Measurements from ENCODE around the gene PRKG2. TPM values are rescaled to one million over a fixed set of nuclear protein-coding genes. Genes with fewer than 3 reads are reported as not detected.

Gene PRKG2
- total and polyA plus RNA-seq, 2 experiments from 2014 or later, result 6.7 to 17.4 TPM

GRCh38 chr4:81106150-81106549, 108.9 kb downstream of the PRKG2 start:
- no peak overlapping the region for H3K4me2 ChIP-seq
- DNase-seq (ENCODE audit: low spot score), result no peak
- H3K27ac ChIP-seq, result no peak overlapping the region
- H3K4me1 ChIP-seq (ENCODE audit: insufficient read depth), result no peaks in the 10 kb centered on the region
- no peak overlapping the region for H2AFZ ChIP-seq
- H4K20me1 ChIP-seq (ENCODE audit: insufficient read depth, poor library complexity, severe bottlenecking), result no peaks in the 10 kb centered on the region
- H3K9me3 ChIP-seq (ENCODE audit: low read depth), result no peaks in the 10 kb centered on the region
- 92% methylated on average over 4 of the region's 4 CpGs for WGBS (ENCODE audit: low lambda C conversion rate, missing lambda C conversion rate)
- no peaks in the 10 kb centered on the region for H3K79me2 ChIP-seq
- no peaks in the 10 kb centered on the region for H3K36me3 ChIP-seq (replicated peaks; ENCODE audit: insufficient read depth, low read depth)
- TF ChIP-seq CTCF (IDR thresholded peaks at IDR 0.05; ENCODE audit: poor library complexity), result no peak
- no peak for TF ChIP-seq EZH2 (IDR thresholded peaks at IDR 0.05; ENCODE audit: borderline replicate concordance)
- TF ChIP-seq EZH2phosphoT487 (IDR thresholded peaks at IDR 0.05; ENCODE audit: low read depth, severe bottlenecking, unreplicated experiment), result no peak
- H3K4me3 ChIP-seq, result no peak overlapping the region
- no peaks in the 10 kb centered on the region for H3K9me2 ChIP-seq (replicated peaks; ENCODE audit: insufficient read depth)
- no peaks in the 10 kb centered on the region for H3K27me3 ChIP-seq

DNA sequence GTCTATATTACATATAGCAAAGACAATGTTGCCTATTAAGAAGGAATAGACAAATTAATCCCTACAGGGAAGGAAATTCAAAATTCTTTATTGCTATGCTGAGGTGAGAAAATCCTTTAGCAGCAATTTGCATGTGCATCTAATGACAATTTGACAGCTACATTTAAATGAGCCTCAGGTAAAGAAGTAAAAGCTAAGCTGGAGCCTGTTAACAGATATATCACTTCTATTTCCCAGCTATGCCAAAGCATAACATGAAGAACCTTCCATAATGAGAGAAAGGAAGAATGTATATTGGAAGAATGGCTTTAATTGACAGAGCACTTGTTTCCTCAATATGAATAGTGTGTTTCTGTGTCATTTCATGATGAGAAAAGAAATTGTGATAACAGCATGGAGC, 112.9 kb downstream of the PRKG2 start:
- H4K20me1 ChIP-seq (ENCODE audit: insufficient read depth, poor library complexity, severe bottlenecking), result no peaks in the 10 kb centered on the region
- no peak for DNase-seq (ENCODE audit: low spot score)
- TF ChIP-seq EZH2 (IDR thresholded peaks at IDR 0.05; ENCODE audit: borderline replicate concordance), result no peak
- TF ChIP-seq EZH2phosphoT487 (IDR thresholded peaks at IDR 0.05; ENCODE audit: low read depth, severe bottlenecking, unreplicated experiment), result no peak

DNA sequence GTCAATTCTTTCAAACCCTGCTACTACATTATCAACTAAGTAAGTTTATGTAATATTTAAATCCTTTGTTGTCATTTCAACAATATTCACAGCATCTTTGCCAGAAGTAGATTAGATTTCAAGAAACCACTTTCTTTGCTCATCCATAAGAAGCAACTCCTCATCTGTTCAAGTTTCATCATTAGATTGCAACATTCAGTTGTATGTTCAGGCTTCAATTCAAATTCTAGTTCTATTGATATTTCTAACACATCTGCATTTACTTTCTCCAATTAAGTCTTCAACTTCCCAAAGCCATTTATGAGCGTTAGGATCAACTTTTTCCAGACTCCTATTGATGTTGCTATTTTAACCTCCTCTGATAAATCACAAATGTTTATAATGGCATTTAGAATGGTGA, 118.5 kb downstream of the PRKG2 start:
- no peaks in the 10 kb centered on the region for H3K9me2 ChIP-seq (replicated peaks; ENCODE audit: insufficient read depth)
- DNase-seq (ENCODE audit: low spot score), result no peak
- WGBS (ENCODE audit: low lambda C conversion rate, missing lambda C conversion rate), result 70% methylated on average over 1 of the region's 1 CpG
- no peaks in the 10 kb centered on the region for H3K9me3 ChIP-seq (ENCODE audit: low read depth)
- H3K79me2 ChIP-seq, result no peaks in the 10 kb centered on the region
- H3K27ac ChIP-seq, result no peak overlapping the region
- no peaks in the 10 kb centered on the region for H3K27me3 ChIP-seq
- TF ChIP-seq CTCF (IDR thresholded peaks at IDR 0.05; ENCODE audit: poor library complexity) (no peak), EZH2 (IDR thresholded peaks at IDR 0.05; ENCODE audit: borderline replicate concordance) (no peak), EZH2phosphoT487 (IDR thresholded peaks at IDR 0.05; ENCODE audit: low read depth, severe bottlenecking, unreplicated experiment) (no peak)
- no peak overlapping the region for H2AFZ ChIP-seq
- no peak overlapping the region for H3K4me2 ChIP-seq
- no peaks in the 10 kb centered on the region for H3K4me1 ChIP-seq (ENCODE audit: insufficient read depth)
- H4K20me1 ChIP-seq (ENCODE audit: insufficient read depth, poor library complexity, severe bottlenecking), result no peaks in the 10 kb centered on the region
- H3K4me3 ChIP-seq, result no peak overlapping the region
- no peaks in the 10 kb centered on the region for H3K36me3 ChIP-seq (replicated peaks; ENCODE audit: insufficient read depth, low read depth)

More for the DNA sequence above, 112.9 kb downstream of the PRKG2 start:
- H3K9me2 ChIP-seq (replicated peaks; ENCODE audit: insufficient read depth), result no peaks in the 10 kb centered on the region
- no peaks in the 10 kb centered on the region for H3K4me1 ChIP-seq (ENCODE audit: insufficient read depth)
- H3K79me2 ChIP-seq, result no peaks in the 10 kb centered on the region
- no peaks in the 10 kb centered on the region for H3K36me3 ChIP-seq (replicated peaks; ENCODE audit: insufficient read depth, low read depth)
- no peak overlapping the region for H3K27ac ChIP-seq
- no peak overlapping the region for H3K4me2 ChIP-seq
- no peak overlapping the region for H3K4me3 ChIP-seq
- H2AFZ ChIP-seq, result no peak overlapping the region
- H3K27me3 ChIP-seq, result no peaks in the 10 kb centered on the region
- no peaks in the 10 kb centered on the region for H3K9me3 ChIP-seq (ENCODE audit: low read depth)

GRCh38 chr4:81095389-81095788, 119.6 kb downstream of the PRKG2 start:
- H3K36me3 ChIP-seq (replicated peaks; ENCODE audit: insufficient read depth, low read depth), result no peaks in the 10 kb centered on the region
- TF ChIP-seq EZH2phosphoT487 (IDR thresholded peaks at IDR 0.05; ENCODE audit: low read depth, severe bottlenecking, unreplicated experiment) (no peak), CTCF (IDR thresholded peaks at IDR 0.05; ENCODE audit: poor library complexity) (no peak), EZH2 (IDR thresholded peaks at IDR 0.05; ENCODE audit: borderline replicate concordance) (no peak)
- no peaks in the 10 kb centered on the region for H3K9me2 ChIP-seq (replicated peaks; ENCODE audit: insufficient read depth)
- H3K27ac ChIP-seq, result no peak overlapping the region
- no peaks in the 10 kb centered on the region for H3K27me3 ChIP-seq
- no peak overlapping the region for H2AFZ ChIP-seq
- H3K4me2 ChIP-seq, result no peak overlapping the region
- 80% methylated on average over 2 of the region's 2 CpGs for WGBS (ENCODE audit: low lambda C conversion rate, missing lambda C conversion rate)
- H3K79me2 ChIP-seq, result no peaks in the 10 kb centered on the region
- no peaks in the 10 kb centered on the region for H3K9me3 ChIP-seq (ENCODE audit: low read depth)
- DNase-seq (ENCODE audit: low spot score), result no peak
- H4K20me1 ChIP-seq (ENCODE audit: insufficient read depth, poor library complexity, severe bottlenecking), result no peaks in the 10 kb centered on the region
- H3K4me1 ChIP-seq (ENCODE audit: insufficient read depth), result no peaks in the 10 kb centered on the region
- H3K4me3 ChIP-seq, result no peak overlapping the region
